BJ (cell line): Measurements from ENCODE around the gene TNRC6B. TPM values are rescaled to one million over a fixed set of nuclear protein-coding genes. Genes with fewer than 3 reads are reported as not detected.

Source experiments
- CTCF ChIA-PET: fragments of 350-600 bp; formaldehyde crosslinking; extraction: SDS; loops from one replicate; lab custom pipeline; 2021; ENCODE audit warnings: antibody characterized with exemption, inconsistent platforms; lab: Yijun Ruan, JAX
- POLR2A ChIA-PET: fragments of 300-600 bp; sonication (Branson Sonifier 250); formaldehyde crosslinking; extraction: SDS; loops from one replicate; lab custom pipeline; 2021; ENCODE audit warnings: antibody characterized with exemption; lab: Charles Lee
- DNase-seq: peaks from one replicate; pipeline ENCODE4 v3.0.0-alpha.2; 2011; ENCODE audit warnings: low read depth
- H3K27me3 ChIP-seq: 2 replicates; pipeline ENCODE4 v1.6.0; 2011; ENCODE audit warnings: low read length; ENCODE audit not compliant: control insufficient read depth, insufficient read depth
- H3K36me3 ChIP-seq: 2 replicates; pipeline ENCODE4 v1.5.1; 2011; ENCODE audit warnings: low read length; ENCODE audit not compliant: control insufficient read depth, insufficient read depth
- H3K4me3 ChIP-seq: 2 replicates; pipeline ENCODE4 v1.5.1; 2011; ENCODE audit warnings: low read depth, mild to moderate bottlenecking, control low read depth, low read length
- CTCF ChIP-seq: IDR thresholded peaks from 2 replicates; pipeline ENCODE4 v1.5.1; 2011; ENCODE audit warnings: low read depth, mild to moderate bottlenecking, control low read depth, inconsistent platforms, low read length, moderate library complexity; ENCODE audit not compliant: insufficient read depth
- polyA plus RNA-seq: library from polyadenylated mRNA; depleted of rRNA; stranded (reverse); fragments of >200 nt; gene quantifications from 2 replicates; pipeline ENCODE4 v1.2.3, GENCODE V29; 2011

TNRC6B gene
- polyA plus RNA-seq, 1 experiment = 8.0 TPM

GRCh38 chr22:40265783-40266182, 88.1 kb downstream of the TNRC6B start:
- no peak for DNase-seq
- peaks cover 13% of the 10 kb centered on the region for H3K36me3 ChIP-seq
- POLR2A ChIA-PET = no interaction called here
- CTCF ChIA-PET = no interaction called here
- TF ChIP-seq CTCF = no peak
- no peaks in the 10 kb centered on the region for H3K27me3 ChIP-seq
- no peak overlapping the region for H3K4me3 ChIP-seq

GRCh38 chr22:40270031-40270430, 92.3 kb downstream of the TNRC6B start:
- no peaks in the 10 kb centered on the region for H3K27me3 ChIP-seq
- DNase-seq = no peak
- no peak for TF ChIP-seq CTCF
- no peak overlapping the region for H3K4me3 ChIP-seq
- peaks cover 11% of the 10 kb centered on the region for H3K36me3 ChIP-seq
- ChIA-PET CTCF (no interaction called here), POLR2A (no interaction called here)

GRCh38 chr22:40270748-40271373, 93.1 kb downstream of the TNRC6B start:
- H3K4me3 ChIP-seq = no peak overlapping the region
- H3K27me3 ChIP-seq = no peaks in the 10 kb centered on the region
- peaks cover 7% of the 10 kb centered on the region for H3K36me3 ChIP-seq
- ChIA-PET CTCF (interaction anchor here (0.9 kb wide), 1 partner anchor 14 kb away, joined by 4 read pairs; no protein-coding TSS in a partner anchor), POLR2A (no interaction called here)
- TF ChIP-seq CTCF = no peak
- DNase-seq = no peak

GRCh38 chr22:40271440-40271839, 93.7 kb downstream of the TNRC6B start:
- peaks cover 5% of the 10 kb centered on the region for H3K36me3 ChIP-seq
- CTCF ChIA-PET = interaction anchor here (0.9 kb wide), 1 partner anchor 13 kb away, joined by 4 read pairs; no protein-coding TSS in a partner anchor
- H3K4me3 ChIP-seq = no peak overlapping the region
- H3K27me3 ChIP-seq = no peaks in the 10 kb centered on the region
- POLR2A ChIA-PET = no interaction called here
- no peak for TF ChIP-seq CTCF
- DNase-seq = no peak

- peaks cover 2% of the 10 kb centered on the region; the same call in 1 of the 2 replicates for H3K36me3 ChIP-seq
- H3K4me3 ChIP-seq = no peak overlapping the region
- no peak for TF ChIP-seq CTCF
- DNase-seq = no peak
- POLR2A ChIA-PET = no interaction called here
- CTCF ChIA-PET = no interaction called here
- H3K27me3 ChIP-seq = no peaks in the 10 kb centered on the region
Measured at GRCh38 chr22:40273319-40273718, 95.6 kb downstream of the TNRC6B start.
